Astrocyte of the cerebellum (primary cell): ENCODE results near the gene RPL39.
"Not testable (repeated sequence)": the region's sequence is repeated elsewhere in the genome, so short reads cannot be mapped to it uniquely, and the experiment has no call there.

Experiments used
- DNase-seq: peaks from one replicate; pipeline ENCODE4 v3.0.0-alpha.2; 2011; ENCODE audit warnings: low read depth
- H3K4me3 ChIP-seq: 2 replicates; pipeline ENCODE4 v1.5.1; 2011; ENCODE audit warnings: mild to moderate bottlenecking, low read depth, low read length, moderate library complexity
- in situ Hi-C: cut with HindIII; loops from 2 replicates; pipeline ENCODE4 v1.10.0; 2017; ENCODE audit warnings: low sequenced_read_pairs
- TF ChIP-seq, protein P1 (sequence below): IDR thresholded peaks from 2 replicates; pipeline ENCODE4 v1.5.1; 2012; ENCODE audit warnings: low read length, low read depth, moderate library complexity, mild to moderate bottlenecking; ENCODE audit errors: missing control alignments

RPL39 gene

DNA sequence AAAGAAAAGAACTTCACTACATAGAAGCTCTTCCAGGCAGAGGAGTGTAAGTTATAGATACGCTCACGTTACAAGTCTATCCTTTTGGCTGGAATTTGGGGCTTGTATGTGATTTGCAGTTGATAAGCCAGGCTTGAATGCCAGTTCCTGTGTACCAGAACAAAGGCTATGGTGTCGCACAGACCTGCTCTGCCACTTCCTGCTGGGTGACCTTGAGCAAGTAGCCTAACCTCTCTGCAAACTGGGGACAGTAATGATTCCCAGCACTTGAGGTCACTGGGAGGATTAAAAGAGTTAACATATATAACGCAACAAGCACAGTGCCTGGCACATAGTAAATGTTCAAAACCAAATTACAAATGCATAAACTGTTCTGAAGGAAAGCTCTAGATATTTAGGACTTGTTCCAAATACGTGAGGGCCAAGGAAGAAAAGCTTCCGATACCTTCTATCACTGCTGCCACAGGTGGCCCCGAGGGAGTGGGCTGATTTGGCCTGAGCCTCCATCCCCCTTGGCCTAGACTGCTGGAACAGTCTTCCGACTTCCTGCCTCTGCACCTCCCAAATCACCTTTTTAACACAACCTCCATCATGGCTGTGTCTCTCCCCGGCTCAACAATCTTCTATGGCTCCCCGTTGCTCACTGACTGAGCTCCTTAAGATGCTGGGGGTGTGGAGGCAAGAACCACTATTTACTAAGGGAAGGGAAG is 34.3 kb downstream of the RPL39 start:
- TF ChIP-seq, protein P1, sequence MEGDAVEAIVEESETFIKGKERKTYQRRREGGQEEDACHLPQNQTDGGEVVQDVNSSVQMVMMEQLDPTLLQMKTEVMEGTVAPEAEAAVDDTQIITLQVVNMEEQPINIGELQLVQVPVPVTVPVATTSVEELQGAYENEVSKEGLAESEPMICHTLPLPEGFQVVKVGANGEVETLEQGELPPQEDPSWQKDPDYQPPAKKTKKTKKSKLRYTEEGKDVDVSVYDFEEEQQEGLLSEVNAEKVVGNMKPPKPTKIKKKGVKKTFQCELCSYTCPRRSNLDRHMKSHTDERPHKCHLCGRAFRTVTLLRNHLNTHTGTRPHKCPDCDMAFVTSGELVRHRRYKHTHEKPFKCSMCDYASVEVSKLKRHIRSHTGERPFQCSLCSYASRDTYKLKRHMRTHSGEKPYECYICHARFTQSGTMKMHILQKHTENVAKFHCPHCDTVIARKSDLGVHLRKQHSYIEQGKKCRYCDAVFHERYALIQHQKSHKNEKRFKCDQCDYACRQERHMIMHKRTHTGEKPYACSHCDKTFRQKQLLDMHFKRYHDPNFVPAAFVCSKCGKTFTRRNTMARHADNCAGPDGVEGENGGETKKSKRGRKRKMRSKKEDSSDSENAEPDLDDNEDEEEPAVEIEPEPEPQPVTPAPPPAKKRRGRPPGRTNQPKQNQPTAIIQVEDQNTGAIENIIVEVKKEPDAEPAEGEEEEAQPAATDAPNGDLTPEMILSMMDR: no peak
- DNase-seq: no peak
- no peak overlapping the region for H3K4me3 ChIP-seq
- in situ Hi-C loops: no loop called here

DNA sequence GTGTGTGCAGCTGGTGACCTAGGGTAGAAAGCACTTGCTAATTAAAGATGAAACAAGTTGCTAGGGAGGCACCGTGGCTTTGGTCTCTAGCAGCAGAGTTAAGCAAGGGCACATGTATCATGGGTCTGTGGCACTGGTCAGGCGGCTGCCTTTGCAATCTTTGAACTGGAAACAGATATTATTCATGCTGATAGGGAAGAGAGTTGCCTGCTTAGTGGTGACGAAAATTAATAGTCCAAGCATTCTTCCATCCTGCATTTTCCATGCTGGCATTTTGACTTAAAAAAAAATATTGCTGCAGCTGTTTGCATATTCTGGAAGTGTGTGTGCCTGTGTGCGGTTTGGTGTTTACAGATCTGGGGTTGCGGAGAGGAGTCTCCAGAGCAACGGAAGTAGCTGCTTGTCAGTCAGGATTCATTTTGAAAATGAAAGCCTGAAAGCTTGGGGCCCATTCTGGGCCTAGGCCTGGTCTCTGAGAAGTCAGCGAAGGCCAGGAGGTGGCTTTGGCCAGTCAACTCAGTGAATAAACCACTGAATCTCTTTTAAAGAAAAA is 35.4 kb downstream of the RPL39 start:
- H3K4me3 ChIP-seq: no peak overlapping the region
- in situ Hi-C loops: no loop called here
- TF ChIP-seq, protein P1: no peak
- no peak for DNase-seq

DNA sequence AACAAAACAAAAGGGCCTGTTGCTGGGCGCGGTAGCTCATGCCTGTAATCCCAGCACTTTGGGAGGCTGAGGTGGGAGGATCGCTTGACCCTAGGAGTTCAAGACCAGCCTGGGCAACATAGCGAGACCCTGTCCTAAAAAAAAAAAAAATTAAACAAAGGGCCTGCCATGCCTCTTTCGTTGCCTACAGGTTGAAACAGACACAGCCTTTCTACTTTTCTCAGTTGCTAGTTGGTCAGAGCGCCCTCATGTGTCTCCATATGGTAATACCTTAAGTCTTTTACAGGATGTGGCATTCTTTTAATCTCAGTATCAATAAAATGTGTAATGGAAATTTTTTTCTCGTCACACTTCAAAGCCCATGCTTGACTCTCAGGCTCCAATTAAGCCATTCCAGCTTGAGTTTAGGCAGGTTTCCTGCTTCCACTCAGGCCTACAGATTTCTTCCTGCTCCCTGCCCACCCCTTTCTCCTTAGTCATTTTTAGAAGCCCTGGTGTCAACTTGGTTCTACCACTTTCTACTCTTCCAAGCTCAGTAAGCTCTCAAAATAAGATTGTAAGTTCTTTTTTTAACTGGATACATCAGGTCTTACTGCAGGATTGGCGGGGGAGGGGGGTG is 37.7 kb downstream of the RPL39 start:
- H3K4me3 ChIP-seq: no peak overlapping the region
- peak; percentile 11 for DNase-seq
- TF ChIP-seq, protein P1: peak; percentile 39
- in situ Hi-C loops: no loop called here

DNA sequence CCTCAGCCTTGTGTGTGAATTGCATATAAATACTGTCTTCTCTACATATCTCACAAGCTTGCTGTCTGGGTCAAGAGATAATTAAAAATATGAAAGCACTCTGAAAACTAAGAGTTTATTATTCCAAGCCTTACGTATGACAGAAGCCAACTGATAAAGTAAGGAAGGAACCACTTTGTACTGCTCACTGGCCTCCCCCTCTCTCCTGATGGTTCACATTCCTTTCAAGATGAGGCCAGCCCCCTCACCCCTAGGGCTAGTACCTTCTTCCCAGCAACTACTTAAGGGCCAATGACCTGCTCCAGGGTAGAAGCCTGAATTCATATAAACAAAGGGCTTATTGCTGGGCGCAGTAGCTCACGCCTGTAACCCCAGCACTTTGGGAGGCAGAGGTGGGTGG is 38.4 kb downstream of the RPL39 start:
- in situ Hi-C loops: no loop called here
- TF ChIP-seq, protein P1: no peak
- no peak for DNase-seq
- H3K4me3 ChIP-seq: no peak overlapping the region

DNA sequence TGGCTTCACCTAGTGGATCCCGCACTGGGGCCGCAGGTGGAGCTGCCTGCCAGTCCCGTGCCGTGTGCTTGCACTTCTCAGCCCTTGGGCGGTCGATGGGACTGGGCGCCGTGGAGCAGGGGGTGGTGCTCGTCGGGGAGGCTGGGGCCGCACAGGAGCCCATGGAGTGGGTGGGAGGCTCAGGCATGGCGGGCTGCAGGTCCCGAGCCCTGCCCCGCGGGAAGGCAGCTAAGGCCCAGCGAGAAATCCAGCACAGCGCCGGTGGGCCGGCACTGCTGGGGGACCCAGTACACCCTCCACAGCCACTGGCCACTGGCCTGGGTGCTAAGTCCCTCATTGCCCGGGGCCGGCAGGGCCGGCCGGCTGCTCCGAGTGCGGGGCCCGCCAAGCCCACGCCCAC is 40.7 kb downstream of the RPL39 start:
- in situ Hi-C loops, H3K4me3 ChIP-seq, DNase-seq: not testable (repeated sequence)

DNA sequence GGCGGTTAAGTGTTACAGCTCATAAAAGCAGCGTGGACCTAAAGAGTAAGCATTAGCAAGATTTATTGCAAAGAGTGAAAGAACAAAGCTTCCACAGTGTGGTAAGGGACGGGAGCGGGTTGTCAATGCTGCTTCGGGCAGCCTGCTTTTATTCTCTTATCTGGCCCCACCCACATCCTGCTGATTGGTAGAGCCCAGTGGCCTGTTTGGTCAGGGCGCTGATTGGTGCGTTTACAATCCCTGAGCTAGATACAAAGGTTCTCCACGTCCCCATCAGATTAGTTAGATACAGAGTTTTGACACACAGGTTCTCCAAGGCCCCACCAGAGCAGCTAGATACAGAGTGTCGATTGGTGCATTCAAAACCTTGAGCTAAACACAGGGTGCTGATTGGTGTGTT is 41.3 kb downstream of the RPL39 start:
- in situ Hi-C loops, DNase-seq, H3K4me3 ChIP-seq: not testable (repeated sequence)

DNA sequence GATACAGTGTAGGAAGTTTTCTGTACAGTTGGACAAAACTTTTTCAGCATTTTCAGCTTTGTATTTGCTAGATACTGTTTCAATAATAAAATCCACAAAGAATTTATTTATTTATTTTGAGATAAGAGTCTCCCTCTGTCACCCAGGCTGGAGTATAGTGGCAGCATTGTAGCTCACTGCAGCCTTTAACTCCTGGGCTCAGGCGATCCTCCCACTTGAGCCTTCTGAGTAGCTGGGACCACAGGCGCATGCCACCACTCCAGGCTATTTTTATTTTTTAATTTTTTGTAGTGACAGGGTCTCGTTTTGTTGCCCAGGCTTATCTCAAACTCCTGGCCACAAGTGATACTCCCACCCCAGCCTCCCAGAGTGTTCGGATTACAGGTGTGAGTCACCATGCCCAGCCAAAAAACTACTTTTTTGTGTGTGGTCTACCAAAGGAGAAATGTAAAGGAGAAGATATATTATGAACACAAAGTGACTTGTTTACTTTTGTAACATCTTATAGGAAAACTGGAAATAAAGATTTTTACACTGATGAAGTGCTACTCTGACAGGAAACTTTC is 46.1 kb downstream of the RPL39 start:
- no peak for DNase-seq
- H3K4me3 ChIP-seq: no peak overlapping the region
- TF ChIP-seq, protein P1: no peak
- in situ Hi-C loops: no loop called here
